GM18508 (cell line): ENCODE results near the gene CREB5.

Experiments
- ATAC-seq: cut with Tn5 transposase; IDR thresholded peaks from one replicate; pipeline ENCODE4 v1.9.1; 2021; ENCODE audit warnings: moderate number of reproducible peaks; ENCODE audit not compliant: insufficient read depth, unreplicated experiment

CREB5 gene

DNA sequence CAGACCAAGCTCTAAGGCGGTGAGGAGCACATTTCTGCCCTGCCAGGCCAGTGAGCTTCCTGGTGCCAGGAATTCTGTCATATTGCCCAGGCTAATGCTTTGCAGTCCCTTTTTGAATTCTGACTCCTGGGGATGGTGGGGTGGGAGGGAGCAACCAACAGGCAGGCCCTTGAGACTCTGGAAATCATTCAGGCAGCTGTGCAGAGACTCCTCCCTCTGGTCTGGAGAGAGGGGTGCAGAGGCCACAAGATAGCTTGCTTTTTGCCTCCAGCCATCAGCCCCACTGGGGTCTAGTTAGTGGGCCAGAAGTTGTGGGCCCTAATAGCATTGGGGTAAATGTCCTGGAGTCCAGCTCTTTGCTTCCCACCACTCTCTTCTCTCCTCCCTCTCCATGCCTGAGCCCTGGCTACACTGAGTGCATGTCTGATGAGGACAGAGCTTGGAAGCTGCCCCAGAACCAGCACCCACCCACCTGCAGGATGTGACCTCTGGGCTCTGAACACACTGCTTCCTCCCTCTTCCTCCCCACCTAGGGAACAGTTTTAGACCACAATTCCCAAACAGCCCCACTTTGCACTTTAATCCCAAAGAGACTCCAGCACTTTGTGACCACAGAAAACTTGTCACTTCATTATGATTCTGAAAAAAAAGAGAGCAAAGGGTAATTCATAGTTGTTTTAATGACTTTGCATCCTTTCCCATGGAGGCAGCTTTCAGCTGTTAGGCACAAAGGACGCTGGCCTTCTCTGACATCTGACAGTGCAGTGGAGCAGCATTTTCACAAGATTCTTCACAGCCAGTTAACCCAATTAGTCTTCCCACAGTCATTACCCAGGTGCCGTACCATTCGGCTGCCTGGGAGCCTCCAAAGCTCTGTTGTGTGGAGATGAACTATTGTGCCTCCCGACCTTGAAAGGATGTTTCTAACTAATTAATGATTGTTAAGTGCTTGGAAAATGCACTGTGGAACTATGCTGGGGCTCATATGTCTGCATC is 283.3 kb downstream of the CREB5 start:
- no peak for ATAC-seq

DNA sequence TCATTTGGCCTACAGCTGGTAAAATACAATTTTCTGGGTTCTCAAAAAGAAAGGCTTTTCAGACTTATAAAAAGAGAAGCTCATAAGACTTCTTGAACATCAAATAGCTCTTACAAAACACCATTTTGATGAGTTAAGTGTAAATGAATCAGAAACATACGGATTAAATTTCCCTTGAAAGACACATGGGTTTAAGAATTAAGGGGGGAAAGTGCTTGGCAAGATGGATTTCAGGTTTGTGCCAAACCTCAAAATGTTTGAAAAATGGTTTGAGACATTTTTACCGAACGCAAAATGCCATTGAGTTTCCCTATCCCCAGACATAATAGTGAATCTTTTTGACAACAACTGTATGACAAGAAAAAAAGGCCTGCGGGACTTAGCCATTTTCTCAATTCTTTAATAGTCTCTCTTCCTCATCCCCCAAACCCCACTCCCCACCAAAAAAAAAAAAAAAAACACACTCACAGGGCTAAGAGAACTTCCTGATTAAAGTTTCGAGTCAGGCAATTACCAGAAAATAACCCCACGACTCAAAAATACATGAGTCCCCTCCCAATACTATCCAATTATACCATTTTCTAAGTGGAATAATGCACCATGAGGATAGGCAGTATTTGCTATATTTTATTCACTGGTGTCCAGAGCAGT is 285.7 kb downstream of the CREB5 start:
- ATAC-seq: no peak

DNA sequence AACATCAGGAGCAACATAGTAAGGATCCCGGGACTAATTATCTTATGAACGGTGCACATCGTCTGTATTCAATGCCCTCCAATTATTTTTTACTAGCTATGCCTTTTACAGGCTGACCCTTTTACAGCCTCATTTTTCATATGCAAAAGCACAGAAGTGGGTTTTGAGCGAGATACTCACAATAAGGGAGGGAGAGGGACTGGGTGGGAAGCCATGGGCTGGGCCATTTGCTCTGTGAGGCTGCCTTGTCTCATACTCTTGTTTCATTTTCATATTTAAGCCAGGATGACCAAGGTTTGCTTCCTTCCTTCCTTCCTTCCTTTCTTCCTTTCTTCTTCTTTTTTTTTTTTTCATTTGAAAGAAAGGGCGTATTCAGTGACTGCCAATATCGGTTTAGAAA is 286.5 kb downstream of the CREB5 start:
- ATAC-seq: no peak

DNA sequence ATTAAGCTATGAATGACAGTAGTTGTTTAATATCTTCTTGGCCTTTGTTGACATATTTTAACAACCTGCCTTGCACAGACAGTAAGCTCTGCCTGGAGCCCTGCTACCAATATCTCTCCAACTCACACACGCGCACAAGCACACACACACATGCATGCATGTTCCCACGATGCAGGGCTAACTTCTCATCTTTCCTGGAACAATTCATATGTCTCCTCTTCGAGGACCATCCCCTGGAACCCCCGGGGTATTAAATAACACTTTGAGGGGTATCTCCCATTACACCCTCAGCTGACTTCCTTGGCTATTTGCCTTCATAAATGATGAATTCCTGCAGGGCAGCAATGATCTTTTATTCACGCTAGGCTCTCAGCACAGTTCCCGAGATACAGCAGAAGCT is 287.8 kb downstream of the CREB5 start:
- no peak for ATAC-seq

DNA sequence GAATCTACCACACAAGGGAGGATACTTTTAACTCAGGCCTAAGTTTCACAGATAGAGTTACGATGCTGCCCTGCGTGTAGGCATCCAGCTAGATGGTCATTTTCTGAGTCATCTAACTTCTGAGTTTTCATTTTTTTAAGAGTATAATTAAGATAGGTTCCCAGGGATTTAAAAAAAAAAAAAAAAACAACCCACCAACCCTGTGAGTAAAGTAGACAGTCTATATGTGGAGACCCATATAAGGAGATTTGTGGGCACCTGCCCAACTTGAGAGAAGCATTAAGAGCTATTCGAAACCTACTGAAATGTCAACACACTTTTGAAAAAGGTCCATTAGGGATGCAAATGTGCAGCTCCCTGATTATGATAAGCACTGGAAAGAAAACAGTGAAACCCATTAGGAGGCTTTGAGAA is 288.5 kb downstream of the CREB5 start:
- ATAC-seq: no peak

DNA sequence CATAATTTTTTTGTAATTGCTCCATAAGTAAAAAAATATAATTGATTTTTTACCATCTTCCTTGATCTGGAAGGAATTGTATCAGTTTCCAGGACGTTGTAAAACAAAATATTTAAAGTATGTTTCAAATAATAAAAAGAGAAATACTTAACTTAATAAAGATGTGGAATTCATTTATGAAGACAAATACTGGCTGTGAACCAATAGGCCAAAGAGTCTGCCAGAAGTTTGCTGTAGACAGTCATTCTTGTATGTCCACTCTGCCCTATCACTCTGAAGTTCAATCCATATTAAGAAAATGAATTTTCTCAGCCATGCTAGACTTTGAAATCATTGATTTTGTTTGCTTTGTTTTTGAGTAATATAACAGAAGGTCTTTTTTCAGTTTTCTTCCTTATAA is 289.4 kb downstream of the CREB5 start:
- no peak for ATAC-seq

DNA sequence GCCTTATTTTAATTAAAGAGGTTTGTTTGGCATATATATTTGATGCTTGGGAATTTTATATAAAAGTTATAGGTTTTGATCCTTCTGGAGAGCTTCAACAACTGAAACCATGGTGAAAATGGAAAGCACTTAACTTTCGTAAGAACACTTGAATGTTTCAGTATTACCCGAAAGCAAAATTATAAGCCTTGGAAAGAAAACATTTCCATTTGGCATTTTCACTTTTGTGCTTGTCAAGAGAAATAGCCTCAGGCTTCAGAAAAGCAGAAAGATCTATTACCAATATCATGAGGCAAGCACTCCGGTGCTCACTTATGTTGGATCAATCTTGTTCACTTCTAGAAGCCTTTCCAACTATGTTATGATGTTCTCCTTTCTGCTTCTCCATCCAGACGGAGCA is 289.9 kb downstream of the CREB5 start:
- no peak for ATAC-seq

DNA sequence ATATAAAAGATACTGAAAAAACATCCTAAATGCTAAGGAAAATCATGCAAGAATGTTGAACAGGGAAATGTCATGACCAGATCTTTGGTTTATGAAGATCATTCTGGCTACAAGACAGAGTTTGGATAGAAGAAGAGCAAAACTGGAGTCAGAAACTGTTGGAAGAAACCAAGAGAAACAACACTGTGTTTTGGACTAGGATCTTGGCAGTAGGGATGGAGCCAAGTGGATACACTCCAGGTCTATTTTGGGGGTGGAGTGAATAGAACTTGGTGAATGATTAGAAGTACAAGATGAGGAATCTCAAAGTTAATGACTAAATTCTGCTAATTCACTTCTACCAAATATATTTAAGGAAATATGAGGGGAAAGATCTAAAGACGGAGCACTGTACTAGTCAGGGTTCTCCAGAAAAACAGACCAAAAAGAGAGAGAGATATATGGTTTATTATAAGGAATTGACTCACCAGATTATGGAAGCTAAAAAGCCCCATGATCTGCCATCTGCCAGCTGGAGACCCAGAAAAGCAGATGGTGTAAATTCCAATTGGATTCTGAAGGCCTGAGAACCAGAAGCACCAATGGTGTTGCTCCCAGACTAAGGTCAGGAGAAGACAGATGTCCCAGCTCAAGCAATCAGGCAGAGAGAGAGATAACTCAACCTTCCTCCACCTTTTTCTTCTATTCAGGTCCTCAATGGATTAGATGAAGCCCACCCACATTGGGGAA is 290.9 kb downstream of the CREB5 start:
- ATAC-seq: no peak

DNA sequence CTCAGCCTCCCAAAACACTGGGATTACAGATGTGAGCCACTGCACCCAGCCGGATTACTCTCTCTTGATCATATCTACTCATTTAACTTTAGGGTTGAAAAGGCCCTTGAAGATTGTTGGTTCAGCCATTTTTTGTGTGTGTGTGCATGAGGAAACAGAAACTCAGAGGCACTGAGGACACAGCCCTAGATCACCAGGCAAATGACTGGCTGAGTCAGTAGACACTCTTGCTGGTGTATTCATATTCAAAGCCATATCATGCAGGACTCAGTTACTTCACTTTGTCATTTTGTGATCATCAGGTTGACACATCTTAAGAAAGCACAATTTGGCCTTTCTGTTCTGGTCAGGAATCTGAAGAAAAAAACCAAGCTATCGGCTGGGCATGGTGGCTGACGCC is 292.4 kb downstream of the CREB5 start:
- ATAC-seq: no peak

DNA sequence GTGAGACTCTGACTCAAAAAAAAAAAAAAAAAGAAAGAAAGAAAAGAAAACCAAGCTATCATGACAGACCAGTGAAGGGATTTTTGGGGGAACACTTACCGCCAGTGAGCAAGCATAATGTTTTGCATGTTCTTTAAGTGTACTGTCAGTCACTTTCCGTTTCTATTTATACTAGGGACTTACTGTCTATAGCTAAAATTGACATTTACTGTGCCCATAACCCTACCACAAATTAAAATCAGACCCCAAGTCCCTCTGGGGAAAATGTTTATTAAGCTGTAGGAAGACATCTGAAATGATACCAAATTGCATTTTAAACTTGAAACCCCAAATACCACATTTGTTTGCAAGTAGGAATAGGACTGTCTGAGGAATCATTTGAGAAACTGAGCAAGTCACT is 293.0 kb downstream of the CREB5 start:
- peak; percentile 85 for ATAC-seq

DNA sequence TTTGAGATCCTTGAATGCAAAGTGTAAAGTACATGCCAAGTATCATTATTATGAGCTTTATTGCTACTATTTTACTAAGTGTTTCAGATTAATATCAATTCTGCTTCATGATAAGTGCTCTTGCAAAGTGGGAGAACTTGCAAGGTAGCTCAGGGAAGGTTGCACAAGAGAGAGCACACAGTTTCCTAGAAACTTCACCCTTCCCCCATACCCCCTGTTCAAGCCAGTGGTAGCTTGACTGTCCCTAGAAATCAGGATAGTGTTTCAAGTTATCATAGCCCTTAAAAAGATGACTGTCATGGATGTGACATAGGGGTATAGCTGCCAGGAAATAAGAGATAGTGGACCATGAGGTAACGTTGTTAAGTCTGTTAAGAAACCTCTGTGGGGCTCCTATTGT is 294.3 kb downstream of the CREB5 start:
- no peak for ATAC-seq

DNA sequence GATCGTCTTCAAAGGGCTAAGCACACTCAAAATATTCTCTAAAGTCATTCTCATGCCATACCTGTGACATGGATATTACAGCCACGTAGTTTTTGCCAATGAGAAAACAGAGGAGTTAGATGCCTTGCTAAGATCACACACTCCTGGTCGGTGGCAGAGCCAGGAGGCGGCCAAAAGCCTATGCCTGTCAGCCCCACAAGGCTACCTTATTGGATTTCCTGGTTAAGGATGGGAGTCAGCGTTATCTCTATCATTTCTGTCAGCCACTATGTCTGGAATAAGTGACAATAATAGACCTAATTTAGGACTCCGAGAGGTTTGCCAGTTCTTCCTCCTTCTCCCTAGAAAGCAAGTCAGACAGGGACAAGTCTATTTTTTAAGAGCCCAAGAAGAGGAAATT is 295.0 kb downstream of the CREB5 start:
- ATAC-seq: no peak

DNA sequence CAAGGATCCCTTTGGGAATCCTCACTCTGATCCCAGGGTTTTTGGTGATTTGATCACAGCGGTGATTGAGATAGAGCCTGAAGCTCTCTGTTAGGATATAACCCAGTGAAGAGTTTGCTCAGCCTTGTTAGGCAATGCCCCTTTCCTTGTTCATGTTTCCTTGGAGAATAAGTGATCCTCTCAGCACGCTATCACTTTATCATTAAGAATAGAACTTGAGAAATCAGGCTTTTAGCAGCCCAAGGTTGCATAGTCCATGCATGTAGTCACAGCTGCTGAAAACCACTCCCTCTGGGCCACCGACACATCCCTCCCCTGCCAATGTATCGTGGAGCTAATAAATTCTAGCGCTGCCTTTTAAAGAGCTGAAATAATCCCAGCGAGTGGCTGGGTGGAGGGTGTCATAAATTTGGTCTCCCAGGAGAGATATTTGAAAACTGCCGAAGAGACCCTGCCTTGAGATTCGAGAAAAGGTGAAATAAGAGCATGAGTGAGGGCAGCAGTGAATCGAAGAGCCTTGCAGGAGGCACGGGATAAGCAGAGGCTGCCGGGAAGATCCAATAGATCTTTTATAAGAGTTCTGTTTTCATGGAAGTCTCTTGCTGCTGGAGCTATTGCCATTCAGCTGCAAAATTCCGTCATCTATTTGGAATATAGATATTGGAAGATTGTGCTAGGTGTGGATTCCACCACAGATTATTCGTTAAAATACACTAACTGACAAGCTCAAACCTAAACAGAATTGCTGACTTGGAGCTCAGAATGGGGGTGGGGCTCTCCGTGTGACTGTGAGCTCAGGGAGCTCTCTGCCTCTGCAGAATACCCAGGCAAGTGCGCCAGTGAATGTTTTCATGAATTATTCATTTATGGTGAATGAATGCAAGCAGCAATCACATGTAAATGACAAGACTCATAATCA is 296.0 kb downstream of the CREB5 start:
- no peak for ATAC-seq

DNA sequence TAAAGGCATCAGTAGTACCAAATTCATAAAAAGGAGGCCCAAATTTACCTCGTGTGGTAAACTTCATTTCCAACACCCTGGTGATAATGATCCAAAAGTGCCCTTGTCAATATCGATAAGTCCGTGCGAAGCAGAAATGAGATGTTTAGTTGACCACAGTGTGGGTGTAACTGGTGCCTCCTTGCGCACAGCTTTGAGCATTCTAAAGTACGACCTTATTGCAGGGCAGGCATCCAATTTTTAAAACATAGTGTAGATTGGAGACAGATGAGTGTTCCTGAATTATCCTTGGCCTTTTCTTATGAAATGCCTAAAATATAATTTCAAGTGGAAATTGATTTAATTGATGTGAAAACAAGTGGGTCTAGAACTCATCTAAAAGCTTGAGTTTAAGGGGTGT is 297.4 kb downstream of the CREB5 start:
- ATAC-seq: no peak

DNA sequence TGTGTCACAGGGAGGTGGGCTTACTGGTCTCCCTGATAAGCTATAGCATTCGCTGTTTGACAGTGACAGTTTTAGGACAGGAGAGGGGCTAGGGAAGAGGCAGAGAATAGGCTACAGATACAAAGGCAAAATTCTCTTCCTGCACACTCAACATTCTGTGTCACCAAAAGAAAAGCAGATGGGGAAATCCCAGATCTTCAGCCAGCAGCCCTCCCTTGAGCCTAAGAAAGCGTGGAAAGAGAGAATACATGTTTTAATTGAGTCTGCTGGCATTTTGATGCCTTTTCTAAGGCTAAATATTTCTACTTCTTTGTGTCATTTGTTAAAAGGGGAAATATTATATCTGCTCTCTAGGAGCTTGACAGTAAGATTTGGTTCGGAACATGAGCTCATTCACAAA is 298.8 kb downstream of the CREB5 start:
- ATAC-seq: no peak

DNA sequence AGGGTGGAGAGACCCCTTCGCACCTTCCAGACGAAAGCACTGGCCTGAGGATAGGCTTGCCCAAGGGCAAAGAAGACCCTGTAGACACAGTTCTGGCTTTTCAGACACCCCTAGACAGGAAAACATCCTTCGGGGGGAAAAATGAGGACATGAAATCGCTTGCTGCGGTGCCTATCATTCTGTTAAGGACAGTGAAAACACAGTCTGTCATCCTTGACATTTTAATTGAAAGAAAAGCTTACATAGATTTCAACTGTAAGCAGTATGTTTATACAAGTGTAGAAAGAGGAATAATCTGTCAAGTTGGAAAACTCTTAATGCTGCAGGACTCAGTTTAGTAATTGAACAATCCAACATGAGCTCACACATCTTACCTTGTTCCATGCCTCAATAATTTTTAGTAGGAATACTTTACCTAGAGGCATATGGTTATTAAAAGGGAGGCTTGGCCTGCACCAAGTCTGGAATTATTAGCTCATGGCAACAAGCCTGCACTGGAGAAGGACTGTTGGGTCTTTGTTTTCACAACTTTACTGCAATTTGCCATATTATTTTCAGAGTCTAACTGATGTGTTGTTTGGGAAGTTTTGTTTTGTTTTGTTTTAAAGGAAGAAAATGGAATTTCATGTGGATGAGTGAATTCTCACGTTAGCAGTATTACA is 302.3 kb downstream of the CREB5 start:
- no peak for ATAC-seq

DNA sequence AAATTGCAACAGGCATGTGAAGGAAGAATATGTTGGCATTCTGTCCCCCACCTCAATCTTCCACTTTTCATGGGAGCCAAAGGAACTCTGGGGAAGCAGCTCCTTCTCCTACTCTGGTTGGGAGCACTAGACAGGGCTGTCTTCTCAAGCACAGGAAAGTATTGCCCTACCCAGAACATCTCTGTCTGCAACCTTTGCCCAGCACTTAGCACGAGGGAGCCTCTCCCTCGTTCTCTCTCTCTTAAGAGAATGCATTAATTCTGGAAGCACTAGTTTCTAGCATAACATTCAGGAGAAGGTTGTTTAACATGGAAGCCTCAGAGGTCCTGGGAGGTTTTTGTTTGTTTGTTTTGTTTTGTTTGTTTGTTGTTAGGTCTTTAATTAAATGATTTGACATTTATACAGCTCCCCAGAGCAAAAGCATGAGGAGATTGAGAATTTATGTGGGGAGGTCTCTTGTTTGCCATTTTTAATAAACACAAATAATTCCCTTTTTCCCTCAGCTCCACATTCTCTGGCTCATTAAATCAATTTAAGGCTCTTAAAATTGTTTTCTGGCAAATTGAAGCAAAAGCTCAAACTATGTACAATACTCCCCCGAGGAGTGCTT is 305.2 kb downstream of the CREB5 start:
- no peak for ATAC-seq

DNA sequence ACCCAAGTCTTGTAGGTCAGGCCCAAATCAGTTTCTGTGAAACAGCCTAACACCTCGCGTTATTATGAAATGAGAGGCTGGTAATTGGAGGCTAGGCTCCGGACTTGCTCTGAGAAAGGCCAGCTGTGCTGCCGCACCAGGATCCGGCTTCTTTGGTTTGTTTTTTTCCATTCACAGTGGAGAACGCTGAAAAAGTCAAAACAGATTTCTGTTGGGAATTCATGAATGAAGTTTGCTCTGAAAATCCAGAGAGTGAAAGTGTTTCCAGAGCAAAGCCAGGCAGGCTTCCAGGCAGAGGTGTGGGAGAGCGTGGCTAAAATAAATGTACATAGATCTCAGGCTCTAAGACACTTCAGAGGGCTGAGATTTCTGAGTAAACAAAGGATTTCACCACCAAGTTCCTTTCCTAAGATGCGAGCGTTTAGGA is 305.8 kb downstream of the CREB5 start:
- ATAC-seq: no peak

DNA sequence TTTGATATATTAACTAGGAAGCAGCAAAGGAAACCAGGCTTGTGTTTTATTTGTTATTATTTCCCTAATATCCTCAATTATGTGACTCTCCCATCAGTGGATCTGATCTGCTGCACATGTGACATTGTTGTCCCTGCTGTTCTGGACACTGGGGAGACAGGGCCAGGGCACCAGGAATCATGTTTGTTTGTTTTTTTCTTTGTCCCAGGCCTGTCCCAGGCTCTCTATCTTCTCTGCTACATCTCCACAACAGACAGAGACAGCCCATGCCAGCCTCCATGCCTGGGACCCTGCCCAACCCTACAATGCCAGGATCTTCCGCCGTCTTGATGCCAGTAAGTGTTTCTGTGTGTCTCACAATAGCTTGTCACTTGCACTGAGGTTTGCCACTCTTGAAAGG is 306.2 kb downstream of the CREB5 start:
- no peak for ATAC-seq
